Activated CD4-positive, alpha-beta T cell treated with anti-CD3 and anti-CD28 coated beads, Interleukin-2, amount 10 ng/mL, durations not matched to agents 24 days and 14 days (primary cell): ENCODE measurements around the gene FBXO38. TPM values are rescaled to one million over a fixed set of nuclear protein-coding genes. Genes with fewer than 3 reads are reported as not detected.
"Not testable (repeated sequence)": the region's sequence is repeated elsewhere in the genome, so short reads cannot be mapped to it uniquely, and the experiment has no call there.

ENCODE experiments used
- DNase-seq: peaks from one replicate; pipeline ENCODE4 v3.0.0; 2022
- H3K27ac Mint-ChIP-seq: one replicate; pipeline ENCODE4 v1.8.0; 2022; ENCODE audit warnings: mild to moderate bottlenecking, mixed read lengths
- H3K27me3 Mint-ChIP-seq: one replicate; pipeline ENCODE4 v1.8.0; 2022; ENCODE audit warnings: mixed read lengths
- H3K36me3 Mint-ChIP-seq: one replicate; pipeline ENCODE4 v1.8.0; 2022; ENCODE audit warnings: low read depth, mild to moderate bottlenecking, mixed read lengths
- H3K4me1 Mint-ChIP-seq: one replicate; pipeline ENCODE4 v1.8.0; 2021; ENCODE audit warnings: mixed read lengths
- H3K4me3 Mint-ChIP-seq: one replicate; pipeline ENCODE4 v1.8.0; 2022; ENCODE audit warnings: mild to moderate bottlenecking, moderate library complexity, mixed read lengths
- H3K9me3 Mint-ChIP-seq: one replicate; pipeline ENCODE4 v1.8.0; 2021; ENCODE audit warnings: mixed read lengths
- intact Hi-C: fragments of 100-400 bp; cut with micrococcal nuclease; formaldehyde crosslinking; loops from one replicate; pipeline ENCODE4 v1.15.1; 2023
- total RNA-seq: library from RNA; stranded (reverse); gene quantifications from 2 replicates; pipeline ENCODE4 v1.2.3, GENCODE V29; 2022

FBXO38 gene
- total RNA-seq, 1 donor from 2014 or later: 62.9 TPM

GRCh38 chr5:148454576-148454975 lies 70.8 kb downstream of the FBXO38 start:
- Mint-ChIP-seq H3K9me3 (no peaks in the 10 kb centered on the region), H3K4me1 (peaks cover 1% of the 10 kb centered on the region), H3K4me3 (no peak overlapping the region), H3K27ac (no peak overlapping the region), H3K27me3 (peaks cover 8% of the 10 kb centered on the region), H3K36me3 (no peaks in the 10 kb centered on the region)
- DNase-seq: no peak
- intact Hi-C loops: no loop called here

- H3K9me3 Mint-ChIP-seq: no peaks in the 10 kb centered on the region
- no peak for DNase-seq
- H3K36me3 Mint-ChIP-seq: no peaks in the 10 kb centered on the region
- peaks cover 2% of the 10 kb centered on the region for H3K4me1 Mint-ChIP-seq
- intact Hi-C loops: no loop called here
- no peak overlapping the region for H3K27ac Mint-ChIP-seq
- no peak overlapping the region for H3K4me3 Mint-ChIP-seq
- peaks cover 13% of the 10 kb centered on the region for H3K27me3 Mint-ChIP-seq
These were observed 71.4 kb downstream of the FBXO38 start for GRCh38 chr5:148455185-148455584.

- no peak for DNase-seq
- Mint-ChIP-seq H3K27ac (no peak overlapping the region), H3K27me3 (peaks cover 25% of the 10 kb centered on the region), H3K4me1 (peaks cover 2% of the 10 kb centered on the region), H3K36me3 (no peaks in the 10 kb centered on the region), H3K4me3 (no peak overlapping the region), H3K9me3 (no peaks in the 10 kb centered on the region)
- intact Hi-C loops: no loop called here
These were observed 73.4 kb downstream of the FBXO38 start for GRCh38 chr5:148457183-148457620.

GRCh38 chr5:148458036-148458888 lies 74.5 kb downstream of the FBXO38 start:
- H3K27ac Mint-ChIP-seq: no peak overlapping the region
- peaks cover 25% of the 10 kb centered on the region for H3K27me3 Mint-ChIP-seq
- H3K4me1 Mint-ChIP-seq: peaks cover 2% of the 10 kb centered on the region
- no peaks in the 10 kb centered on the region for H3K36me3 Mint-ChIP-seq
- intact Hi-C loops: no loop called here
- H3K9me3 Mint-ChIP-seq: no peaks in the 10 kb centered on the region
- H3K4me3 Mint-ChIP-seq: no peak overlapping the region
- DNase-seq: no peak

GRCh38 chr5:148459669-148460068 lies 75.9 kb downstream of the FBXO38 start:
- Mint-ChIP-seq H3K9me3 (no peaks in the 10 kb centered on the region), H3K4me3 (no peak overlapping the region), H3K27me3 (peaks cover 30% of the 10 kb centered on the region), H3K36me3 (no peaks in the 10 kb centered on the region), H3K4me1 (peaks cover 2% of the 10 kb centered on the region), H3K27ac (no peak overlapping the region)
- DNase-seq: no peak
- intact Hi-C loops: no loop called here

- H3K27ac Mint-ChIP-seq: no peak overlapping the region
- no peak for DNase-seq
- no peak overlapping the region for H3K4me3 Mint-ChIP-seq
- peaks cover 16% of the 10 kb centered on the region for H3K27me3 Mint-ChIP-seq
- H3K4me1 Mint-ChIP-seq: no peaks in the 10 kb centered on the region
- H3K36me3 Mint-ChIP-seq: no peaks in the 10 kb centered on the region
- no peaks in the 10 kb centered on the region for H3K9me3 Mint-ChIP-seq
- intact Hi-C loops: no loop called here
These were observed 81.8 kb downstream of the FBXO38 start for GRCh38 chr5:148465381-148466235.

- no peaks in the 10 kb centered on the region for H3K4me1 Mint-ChIP-seq
- H3K36me3 Mint-ChIP-seq: no peaks in the 10 kb centered on the region
- peaks cover 16% of the 10 kb centered on the region for H3K27me3 Mint-ChIP-seq
- no peak overlapping the region for H3K4me3 Mint-ChIP-seq
- H3K27ac Mint-ChIP-seq: no peak overlapping the region
- no peak for DNase-seq
- H3K9me3 Mint-ChIP-seq: no peaks in the 10 kb centered on the region
- intact Hi-C loops: no loop called here
These were observed 82.5 kb downstream of the FBXO38 start for GRCh38 chr5:148466236-148466580.

GRCh38 chr5:148467958-148468357 lies 84.2 kb downstream of the FBXO38 start:
- H3K9me3 Mint-ChIP-seq: no peaks in the 10 kb centered on the region
- no peaks in the 10 kb centered on the region for H3K36me3 Mint-ChIP-seq
- H3K27me3 Mint-ChIP-seq: peaks cover 12% of the 10 kb centered on the region
- H3K27ac Mint-ChIP-seq: no peak overlapping the region
- intact Hi-C loops: no loop called here
- no peaks in the 10 kb centered on the region for H3K4me1 Mint-ChIP-seq
- no peak overlapping the region for H3K4me3 Mint-ChIP-seq
- no peak for DNase-seq

GRCh38 chr5:148468746-148469145 lies 85.0 kb downstream of the FBXO38 start:
- H3K27ac Mint-ChIP-seq, intact Hi-C loops, H3K27me3 Mint-ChIP-seq, H3K4me1 Mint-ChIP-seq, DNase-seq, H3K4me3 Mint-ChIP-seq, H3K9me3 Mint-ChIP-seq, H3K36me3 Mint-ChIP-seq: not testable (repeated sequence)

- no peaks in the 10 kb centered on the region for H3K9me3 Mint-ChIP-seq
- intact Hi-C loops: no loop called here
- H3K36me3 Mint-ChIP-seq: no peaks in the 10 kb centered on the region
- no peak overlapping the region for H3K4me3 Mint-ChIP-seq
- H3K27ac Mint-ChIP-seq: no peak overlapping the region
- DNase-seq: no peak
- H3K27me3 Mint-ChIP-seq: peaks cover 6% of the 10 kb centered on the region
- no peaks in the 10 kb centered on the region for H3K4me1 Mint-ChIP-seq
These were observed 85.8 kb downstream of the FBXO38 start for GRCh38 chr5:148469501-148469935.

GRCh38 chr5:148471379-148471778 lies 87.6 kb downstream of the FBXO38 start:
- H3K4me1 Mint-ChIP-seq: no peaks in the 10 kb centered on the region
- H3K9me3 Mint-ChIP-seq: no peaks in the 10 kb centered on the region
- H3K36me3 Mint-ChIP-seq: no peaks in the 10 kb centered on the region
- intact Hi-C loops: no loop called here
- H3K4me3 Mint-ChIP-seq: no peak overlapping the region
- no peak for DNase-seq
- H3K27me3 Mint-ChIP-seq: peaks cover 5% of the 10 kb centered on the region
- H3K27ac Mint-ChIP-seq: no peak overlapping the region

GRCh38 chr5:148474025-148474511 lies 90.3 kb downstream of the FBXO38 start:
- DNase-seq: no peak
- H3K4me3 Mint-ChIP-seq: no peak overlapping the region
- H3K9me3 Mint-ChIP-seq: no peaks in the 10 kb centered on the region
- no peaks in the 10 kb centered on the region for H3K36me3 Mint-ChIP-seq
- no peaks in the 10 kb centered on the region for H3K4me1 Mint-ChIP-seq
- peaks cover 18% of the 10 kb centered on the region for H3K27me3 Mint-ChIP-seq
- no peak overlapping the region for H3K27ac Mint-ChIP-seq
- intact Hi-C loops: no loop called here

GRCh38 chr5:148476302-148476701 lies 92.5 kb downstream of the FBXO38 start:
- H3K4me3 Mint-ChIP-seq: no peak overlapping the region
- intact Hi-C loops: no loop called here
- no peak for DNase-seq
- peaks cover 16% of the 10 kb centered on the region for H3K27me3 Mint-ChIP-seq
- H3K27ac Mint-ChIP-seq: no peak overlapping the region
- no peaks in the 10 kb centered on the region for H3K4me1 Mint-ChIP-seq
- H3K9me3 Mint-ChIP-seq: no peaks in the 10 kb centered on the region
- H3K36me3 Mint-ChIP-seq: no peaks in the 10 kb centered on the region

GRCh38 chr5:148477429-148477828 lies 93.7 kb downstream of the FBXO38 start:
- peaks cover 16% of the 10 kb centered on the region for H3K27me3 Mint-ChIP-seq
- H3K4me3 Mint-ChIP-seq: no peak overlapping the region
- H3K36me3 Mint-ChIP-seq: no peaks in the 10 kb centered on the region
- no peaks in the 10 kb centered on the region for H3K9me3 Mint-ChIP-seq
- intact Hi-C loops: no loop called here
- H3K4me1 Mint-ChIP-seq: no peaks in the 10 kb centered on the region
- no peak for DNase-seq
- no peak overlapping the region for H3K27ac Mint-ChIP-seq
